Peyer's patch (tissue), 4 donors: ENCODE data around the gene PRICKLE4. TPM values are rescaled to one million over a fixed set of nuclear protein-coding genes. Genes with fewer than 3 reads are reported as not detected.

ENCODE experiments used
- DNase-seq, 3 donors: peaks; one replicate each; pipeline ENCODE4 v3.0.0-alpha.2; 2017 to 2019
- H3K27ac ChIP-seq, 4 donors: fragments of 200-600 bp; sonication (generic); one replicate each; pipeline ENCODE4 v1.5.1; 2016 to 2019
- H3K27me3 ChIP-seq, 2 donors: fragments of 200-600 bp; sonication (generic); one replicate each; pipeline ENCODE4 v1.5.1; 2019
- H3K36me3 ChIP-seq, 3 donors: fragments of 200-600 bp; sonication (generic); one replicate each; pipeline ENCODE4 v1.5.1; 2016 to 2019
- H3K4me1 ChIP-seq, 4 donors: fragments of 200-600 bp; sonication (generic); one replicate each; pipeline ENCODE4 v1.5.1; 2016 to 2019
- H3K4me3 ChIP-seq, 4 donors: fragments of 200-600 bp; sonication (generic); 1 replicate in 3 of 4; 2 replicates in 1 of 4; pipeline ENCODE4 v1.5.1; 2016 to 2019; ENCODE audit warnings: mild to moderate bottlenecking in 1 of 4
- H3K9me3 ChIP-seq, 4 donors: fragments of 200-600 bp; sonication (generic); one replicate each; pipeline ENCODE4 v1.5.1; 2016 to 2019; ENCODE audit warnings: mild to moderate bottlenecking in 1 of 4
- POLR2A ChIP-seq, 2 donors: fragments of 450-650 bp; IDR thresholded peaks; one replicate each; pipeline ENCODE4 v1.5.1; 2017; ENCODE audit warnings: antibody characterized with exemption in 2 of 2, mild to moderate bottlenecking in 2 of 2, moderate library complexity in 2 of 2
- total RNA-seq, 4 donors: library from RNA; depleted of rRNA; stranded (reverse); fragments of >200 nt; gene quantifications; one replicate each; pipeline ENCODE4 v1.1.0, GENCODE V29; 2016
- TF ChIP-seq, protein P1 (sequence below), 6 experiments: fragments of 450-650 bp in 4 of 6; fragments of 200-600 bp in 2 of 6; sonication (generic) in 1 of 6; IDR thresholded peaks; one replicate each; pipeline ENCODE4 v1.5.1; 2017 to 2019; ENCODE audit warnings: antibody characterized with exemption in 6 of 6, mild to moderate bottlenecking in 3 of 6, moderate library complexity in 1 of 6

Gene PRICKLE4
- total RNA-seq, 4 donors from 2014 or later: 3.8 to 23.4 (median 16.8) TPM

DNA sequence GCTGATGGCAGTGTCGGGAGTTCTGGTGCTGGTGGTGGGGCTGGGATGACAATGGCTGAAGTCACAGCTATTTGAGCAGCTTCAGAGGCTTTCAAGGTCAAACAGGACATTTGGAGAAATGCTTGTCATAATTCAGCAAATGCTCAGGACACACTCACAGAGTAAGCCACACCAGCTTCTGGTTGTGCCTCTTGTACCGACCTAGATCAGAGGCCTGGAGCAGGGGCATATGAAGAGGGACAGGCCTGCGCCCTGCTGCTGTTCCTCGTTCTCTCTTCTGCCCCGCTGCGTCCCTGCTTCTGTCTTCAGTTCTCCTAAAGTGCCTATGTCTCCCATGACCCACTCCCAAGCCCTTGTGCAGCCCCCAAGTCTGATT, 32.5 kb upstream of the PRICKLE4 start:
- Histone ChIP-seq H3K4me3 (no peak overlapping the region), H3K27me3 (no peaks in the 10 kb centered on the region), H3K36me3 (no peaks in the 10 kb centered on the region), H3K27ac (no peak overlapping the region), H3K4me1 (no peaks in the 10 kb centered on the region), H3K9me3 (no peaks in the 10 kb centered on the region)
- no peak for TF ChIP-seq POLR2A (IDR thresholded peaks at IDR 0.05)
- TF ChIP-seq, protein P1, sequence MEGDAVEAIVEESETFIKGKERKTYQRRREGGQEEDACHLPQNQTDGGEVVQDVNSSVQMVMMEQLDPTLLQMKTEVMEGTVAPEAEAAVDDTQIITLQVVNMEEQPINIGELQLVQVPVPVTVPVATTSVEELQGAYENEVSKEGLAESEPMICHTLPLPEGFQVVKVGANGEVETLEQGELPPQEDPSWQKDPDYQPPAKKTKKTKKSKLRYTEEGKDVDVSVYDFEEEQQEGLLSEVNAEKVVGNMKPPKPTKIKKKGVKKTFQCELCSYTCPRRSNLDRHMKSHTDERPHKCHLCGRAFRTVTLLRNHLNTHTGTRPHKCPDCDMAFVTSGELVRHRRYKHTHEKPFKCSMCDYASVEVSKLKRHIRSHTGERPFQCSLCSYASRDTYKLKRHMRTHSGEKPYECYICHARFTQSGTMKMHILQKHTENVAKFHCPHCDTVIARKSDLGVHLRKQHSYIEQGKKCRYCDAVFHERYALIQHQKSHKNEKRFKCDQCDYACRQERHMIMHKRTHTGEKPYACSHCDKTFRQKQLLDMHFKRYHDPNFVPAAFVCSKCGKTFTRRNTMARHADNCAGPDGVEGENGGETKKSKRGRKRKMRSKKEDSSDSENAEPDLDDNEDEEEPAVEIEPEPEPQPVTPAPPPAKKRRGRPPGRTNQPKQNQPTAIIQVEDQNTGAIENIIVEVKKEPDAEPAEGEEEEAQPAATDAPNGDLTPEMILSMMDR (IDR thresholded peaks at IDR 0.05): no peak
- DNase-seq: no peak

DNA sequence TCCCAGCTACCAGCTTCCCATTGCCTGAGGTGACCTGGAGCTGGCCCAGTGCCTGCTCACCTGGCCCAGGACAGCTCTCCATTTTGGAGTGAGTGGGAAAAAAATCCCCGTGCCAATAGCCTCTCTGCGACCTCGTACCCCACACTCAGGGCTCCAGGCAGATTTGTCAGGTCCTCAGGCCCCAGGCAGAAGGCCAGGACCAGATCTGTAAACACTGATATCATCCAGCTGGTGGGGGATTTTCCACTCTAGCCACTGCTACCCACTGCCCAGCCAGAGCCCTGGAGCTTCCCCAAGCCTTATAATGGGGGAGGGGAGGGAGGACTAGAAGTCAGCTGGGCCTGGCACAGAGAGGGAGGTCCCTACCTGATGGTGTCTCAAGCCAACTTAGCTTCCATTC, 32.0 kb upstream of the PRICKLE4 start:
- DNase-seq: no peak
- Histone ChIP-seq H3K9me3 (no peaks in the 10 kb centered on the region), H3K36me3 (no peaks in the 10 kb centered on the region), H3K27ac (no peak overlapping the region), H3K27me3 (no peaks in the 10 kb centered on the region), H3K4me3 (no peak overlapping the region), H3K4me1 (no peaks in the 10 kb centered on the region)
- no peak for TF ChIP-seq POLR2A (IDR thresholded peaks at IDR 0.05)

DNA sequence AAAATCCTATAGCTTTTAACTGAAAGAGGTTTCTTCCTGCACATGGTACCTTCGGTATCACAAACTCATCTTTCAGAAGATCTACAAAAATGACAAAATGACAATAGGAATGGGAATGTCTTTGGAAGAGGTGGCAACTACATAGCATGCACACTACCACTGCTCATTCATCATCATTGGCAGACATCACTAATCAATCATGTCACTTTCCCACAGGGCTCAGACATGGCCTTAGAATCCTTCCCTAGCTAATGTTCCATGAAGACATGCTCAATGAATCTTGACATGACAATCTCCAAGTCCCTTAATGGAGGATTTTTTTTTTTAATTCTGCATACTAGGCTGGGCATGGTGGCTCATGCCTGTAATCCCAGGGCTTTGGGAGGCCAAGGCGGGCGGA, 30.2 kb upstream of the PRICKLE4 start:
- H3K27me3 ChIP-seq: no peaks in the 10 kb centered on the region
- H3K9me3 ChIP-seq: no peaks in the 10 kb centered on the region
- H3K27ac ChIP-seq: no peak overlapping the region
- H3K4me1 ChIP-seq: no peaks in the 10 kb centered on the region
- TF ChIP-seq POLR2A (IDR thresholded peaks at IDR 0.05): no peak
- DNase-seq: no peak
- no peaks in the 10 kb centered on the region for H3K36me3 ChIP-seq
- no peak overlapping the region for H3K4me3 ChIP-seq

DNA sequence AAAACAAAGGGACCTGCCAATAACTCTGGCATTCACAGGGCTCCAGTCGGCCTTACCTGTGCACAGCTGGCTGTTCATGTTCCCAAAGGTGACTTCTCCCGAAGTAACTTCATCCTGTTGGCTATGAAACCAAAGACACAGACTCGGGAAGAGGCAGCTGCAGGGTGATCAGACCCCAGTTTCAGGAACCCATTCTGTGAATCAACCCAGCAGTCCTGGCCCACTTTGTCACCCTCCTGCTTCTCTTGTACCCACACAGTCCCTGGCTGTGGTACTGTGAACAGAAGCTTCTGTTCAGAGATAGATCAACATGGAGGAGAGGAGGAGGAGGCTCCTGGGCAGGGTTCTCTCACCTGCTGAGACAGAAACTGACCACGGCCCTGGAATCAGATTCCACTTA, 24.7 kb upstream of the PRICKLE4 start:
- H3K27ac ChIP-seq: no peak overlapping the region
- H3K9me3 ChIP-seq: no peaks in the 10 kb centered on the region
- DNase-seq: no peak
- no peaks in the 10 kb centered on the region for H3K27me3 ChIP-seq
- no peaks in the 10 kb centered on the region for H3K4me1 ChIP-seq
- TF ChIP-seq, protein P1 (IDR thresholded peaks at IDR 0.05): no peak
- no peak for TF ChIP-seq POLR2A (IDR thresholded peaks at IDR 0.05)
- H3K4me3 ChIP-seq: no peak overlapping the region
- no peaks in the 10 kb centered on the region for H3K36me3 ChIP-seq

DNA sequence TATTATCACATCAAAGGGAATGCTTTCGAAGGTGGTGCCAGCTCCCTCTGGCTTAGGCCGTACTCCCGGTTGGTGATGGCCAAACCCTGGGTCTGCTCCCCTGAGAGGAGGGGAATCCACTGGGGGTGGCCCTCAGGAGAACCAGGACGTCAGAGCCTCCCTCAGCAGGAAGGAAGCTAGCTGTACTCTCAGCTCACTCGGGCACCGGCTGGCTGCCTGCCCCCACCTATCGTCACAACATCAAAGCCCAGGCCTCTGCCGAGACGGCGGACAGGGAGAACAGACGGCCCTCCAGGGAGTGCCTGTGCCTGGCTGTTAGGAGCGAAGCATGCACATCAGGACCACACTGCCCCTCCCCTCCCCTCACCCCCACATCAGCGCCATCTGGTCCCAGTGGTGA, 24.2 kb upstream of the PRICKLE4 start:
- Histone ChIP-seq H3K4me3 (no peak overlapping the region), H3K27ac (no peak overlapping the region), H3K4me1 (no peaks in the 10 kb centered on the region), H3K27me3 (no peaks in the 10 kb centered on the region), H3K36me3 (no peaks in the 10 kb centered on the region), H3K9me3 (no peaks in the 10 kb centered on the region)
- no peak for TF ChIP-seq POLR2A (IDR thresholded peaks at IDR 0.05)
- TF ChIP-seq, protein P1 (IDR thresholded peaks at IDR 0.05): no peak
- DNase-seq: no peak

DNA sequence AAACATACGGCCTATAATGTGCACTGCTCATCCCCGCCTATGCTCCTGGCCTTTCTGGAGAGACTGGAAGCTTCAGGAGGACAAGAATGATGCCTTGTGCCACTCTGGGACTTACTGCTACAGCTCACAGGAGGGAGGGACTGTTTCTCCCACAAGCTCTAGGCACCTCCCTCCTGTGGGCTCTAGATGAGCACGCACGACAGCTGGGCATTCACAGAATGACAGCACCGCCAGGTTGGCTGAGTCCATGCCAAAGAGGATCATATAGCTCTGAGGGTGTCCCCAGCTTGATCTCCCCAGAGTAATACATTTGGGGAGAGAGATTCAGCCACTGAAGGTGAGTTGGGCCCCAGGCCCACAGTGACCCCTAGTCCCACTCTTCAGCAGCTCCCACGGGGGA, 23.3 kb upstream of the PRICKLE4 start:
- no peaks in the 10 kb centered on the region for H3K4me1 ChIP-seq
- H3K9me3 ChIP-seq: no peaks in the 10 kb centered on the region
- H3K36me3 ChIP-seq: no peaks in the 10 kb centered on the region
- no peak overlapping the region for H3K27ac ChIP-seq
- DNase-seq: no peak
- no peak overlapping the region for H3K4me3 ChIP-seq
- H3K27me3 ChIP-seq: no peaks in the 10 kb centered on the region
- TF ChIP-seq, protein P1 (IDR thresholded peaks at IDR 0.05): no peak
- TF ChIP-seq POLR2A (IDR thresholded peaks at IDR 0.05): no peak

DNA sequence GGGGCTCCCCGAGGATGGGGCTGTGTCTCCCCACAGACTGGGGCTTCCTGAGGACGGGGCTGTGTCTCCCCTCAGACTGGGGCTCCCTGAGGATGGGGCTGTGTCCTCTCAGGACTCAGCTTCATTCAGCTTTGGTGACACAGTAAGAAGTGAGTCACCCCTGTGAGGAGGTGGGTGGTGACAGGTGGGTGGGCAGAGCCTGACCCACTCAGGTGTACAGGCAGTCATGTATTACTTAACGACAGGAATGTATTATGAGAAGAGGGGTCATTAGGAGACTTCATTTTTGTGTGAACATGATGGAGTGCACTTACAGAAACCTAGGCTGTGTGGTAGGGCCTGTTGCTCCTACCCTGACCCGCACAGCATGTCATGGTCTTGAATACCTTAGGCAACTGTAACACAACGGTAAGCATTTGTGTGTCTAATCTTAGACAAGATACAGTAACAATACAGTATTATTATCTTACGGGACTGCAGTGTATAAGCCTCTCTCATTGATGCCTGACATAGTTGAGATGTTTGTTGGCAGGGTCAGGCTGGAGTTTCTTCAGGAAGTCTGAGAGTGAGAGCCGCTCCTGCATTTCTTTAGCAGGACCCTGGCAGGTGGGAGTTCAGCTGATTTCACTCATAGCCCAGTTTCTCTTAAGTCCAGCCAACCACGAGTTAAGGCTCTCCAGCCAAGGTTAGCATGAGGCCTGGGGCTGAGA, 22.5 kb upstream of the PRICKLE4 start:
- H3K4me1 ChIP-seq: no peaks in the 10 kb centered on the region
- no peak overlapping the region for H3K4me3 ChIP-seq
- no peaks in the 10 kb centered on the region for H3K36me3 ChIP-seq
- no peaks in the 10 kb centered on the region for H3K27me3 ChIP-seq
- H3K27ac ChIP-seq: no peak overlapping the region
- no peak for DNase-seq
- TF ChIP-seq, protein P1 (IDR thresholded peaks at IDR 0.05): no peak
- no peak for TF ChIP-seq POLR2A (IDR thresholded peaks at IDR 0.05)
- no peaks in the 10 kb centered on the region for H3K9me3 ChIP-seq
